ENCODE measurements around the gene ALG8.
A peak's percentile ranks its signal among the peaks of the same experiment; 100 is the strongest.
"Not testable (repeated sequence)": the region's sequence is repeated elsewhere in the genome, so short reads cannot be mapped to it uniquely, and the experiment has no call there.

Gene ALG8

DNA sequence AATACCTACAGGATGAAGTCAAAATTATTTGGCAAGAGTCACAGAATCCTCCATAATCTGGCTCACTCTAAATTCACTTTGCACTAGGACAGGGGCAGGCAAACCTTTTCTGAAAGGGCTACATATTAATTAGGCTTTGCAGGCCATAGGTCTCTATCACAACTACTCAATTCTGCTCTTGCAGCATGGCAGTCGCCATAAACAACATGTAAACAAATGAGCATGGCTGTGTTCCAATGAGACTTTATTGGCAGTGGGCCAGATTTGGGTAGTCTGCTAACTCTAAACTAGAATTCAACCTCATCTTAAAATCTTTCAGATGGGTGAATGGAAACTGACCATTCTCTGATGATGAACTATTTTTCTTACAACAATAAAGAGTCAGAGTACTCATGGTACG, 70.0 kb downstream of the ALG8 start:
- DNase-seq (ENCODE audit: low spot score), result no peak

DNA sequence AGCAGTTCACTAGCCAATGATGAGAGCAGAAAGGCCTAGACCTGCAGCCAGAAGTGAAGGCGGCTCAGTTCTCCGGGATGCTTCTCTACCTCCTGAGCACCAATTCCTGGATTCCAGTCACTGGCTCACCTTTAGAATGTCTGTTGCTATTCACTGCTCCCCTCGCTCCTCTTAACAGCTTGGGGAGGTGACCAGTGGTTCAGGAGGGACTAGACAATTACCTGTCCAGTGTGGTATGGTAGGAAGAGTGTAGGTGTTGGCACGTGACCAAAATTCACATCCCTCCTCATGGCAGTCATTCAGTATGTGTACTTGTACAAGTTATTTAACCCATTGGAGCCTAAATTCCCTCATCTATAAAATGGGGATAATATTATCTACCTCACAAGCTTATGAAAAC, 71.7 kb downstream of the ALG8 start:
- DNase-seq (ENCODE audit: low spot score), result no peak

GRCh38 chr11:78066471-78066870, 73.0 kb downstream of the ALG8 start:
- no peak for DNase-seq (ENCODE audit: low spot score)

GRCh38 chr11:78065203-78065602, 74.2 kb downstream of the ALG8 start:
- DNase-seq (ENCODE audit: low spot score), result no peak

DNA sequence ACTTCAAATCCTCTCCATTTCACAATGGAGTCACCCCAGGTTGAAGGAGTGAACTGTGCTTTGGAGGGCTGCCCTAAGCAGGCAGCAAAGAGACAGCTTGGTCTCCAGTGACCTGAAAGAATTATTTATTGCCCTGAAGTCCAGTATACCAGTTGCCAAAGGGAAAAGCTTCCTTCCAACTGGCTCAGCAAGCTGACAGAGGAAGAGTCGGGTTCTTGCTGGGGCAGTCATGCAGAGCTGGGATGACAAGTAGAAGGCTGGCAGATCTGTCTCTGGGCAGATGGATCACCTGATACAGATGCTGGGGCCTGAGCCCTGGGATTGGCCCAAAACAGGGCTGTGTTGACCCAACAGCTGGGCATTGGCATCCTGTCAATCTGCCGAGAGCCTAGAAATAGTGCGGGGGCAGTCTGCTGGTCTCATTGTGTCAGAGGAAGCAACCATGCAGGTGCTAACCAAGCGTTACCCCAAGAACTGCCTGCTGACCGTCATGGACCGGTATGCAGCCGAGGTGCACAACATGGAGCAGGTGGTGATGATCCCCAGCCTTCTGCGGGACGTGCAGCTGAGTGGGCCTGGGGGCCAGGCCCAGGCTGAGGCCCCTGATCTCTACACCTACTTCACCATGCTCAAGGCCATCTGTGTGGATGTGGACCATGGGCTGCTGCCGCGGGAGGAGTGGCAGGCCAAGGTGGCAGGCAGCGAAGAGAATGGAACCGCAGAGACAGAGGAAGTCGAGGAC, 75.8 kb downstream of the ALG8 start, which contains the start of gene THRSP:
THRSP (plus strand) TSS at position 422 of the 742 bp plus-strand sequence; CDS start at position 443, 21 bp downstream.
- DNase-seq (ENCODE audit: low spot score), result no peak

- DNase-seq (ENCODE audit: low spot score), result no peak
Measured at GRCh38 chr11:78062671-78063070, 76.8 kb downstream of the ALG8 start.

GRCh38 chr11:78061921-78062311, 77.5 kb downstream of the ALG8 start:
- no peak for DNase-seq (ENCODE audit: low spot score)

- DNase-seq (ENCODE audit: low spot score), result no peak
Measured at GRCh38 chr11:78061088-78061920, 78.1 kb downstream of the ALG8 start.

DNA sequence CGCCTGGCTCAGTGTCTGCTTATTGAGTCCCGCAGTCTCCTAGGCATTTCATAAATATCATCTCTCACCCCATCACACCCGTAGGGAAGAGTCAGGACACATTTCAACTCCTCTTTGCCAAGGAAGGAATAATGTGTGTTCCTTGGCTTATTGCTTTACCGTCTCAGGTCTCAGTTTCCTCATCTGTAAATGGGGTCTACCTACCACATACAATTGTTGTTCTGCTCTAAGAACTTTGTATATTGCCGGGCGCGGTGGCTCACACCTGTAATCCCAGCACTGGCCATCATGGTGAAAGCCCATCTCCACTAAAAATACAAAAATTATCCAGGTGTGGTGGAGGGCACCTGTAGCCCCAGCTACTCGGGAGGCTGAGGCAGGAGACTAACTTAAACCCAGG, 78.9 kb downstream of the ALG8 start:
- no peak for DNase-seq (ENCODE audit: low spot score)

GRCh38 chr11:78059749-78060328, 79.6 kb downstream of the ALG8 start:
- DNase-seq (ENCODE audit: low spot score), result not testable (repeated sequence)

GRCh38 chr11:78057462-78058055, 81.9 kb downstream of the ALG8 start:
- no peak for DNase-seq (ENCODE audit: low spot score)

DNA sequence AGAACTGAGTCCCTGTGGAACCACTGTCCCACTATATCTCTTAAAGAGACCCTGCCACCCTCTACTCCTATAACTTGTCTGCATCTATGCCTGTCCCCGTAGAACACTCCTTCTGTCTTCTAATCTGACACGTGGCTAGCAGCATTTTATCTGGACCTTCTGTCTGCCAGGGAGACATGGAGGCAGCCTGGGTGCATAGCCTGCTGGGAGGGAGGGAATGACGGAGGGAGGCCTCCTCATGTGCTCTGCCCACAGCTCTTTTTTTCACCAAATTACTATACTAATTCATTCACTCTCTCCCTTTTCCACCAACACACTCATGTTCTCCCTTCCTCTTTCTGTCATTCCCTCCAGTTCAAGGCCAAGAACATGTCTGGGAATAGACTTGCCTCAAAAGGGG, 83.3 kb downstream of the ALG8 start:
- no peak for DNase-seq (ENCODE audit: low spot score)

- no peak for DNase-seq (ENCODE audit: low spot score)
Measured at GRCh38 chr11:78054971-78055370, 84.5 kb downstream of the ALG8 start.

GRCh38 chr11:78050964-78051831, 88.2 kb downstream of the ALG8 start:
- peak; percentile 33 for DNase-seq (ENCODE audit: low spot score)
